Activated CD4-positive, alpha-beta T cell treated with anti-CD3 and anti-CD28 coated beads, Interleukin-2, Interleukin-6, amounts not matched to agents 100 ng/mL and 50 ng/mL, durations not matched to agents 16 hours and 8 hours (primary cell): Measurements from ENCODE around the gene ELAPOR2.
"Not testable (repeated sequence)": the region's sequence is repeated elsewhere in the genome, so short reads cannot be mapped to it uniquely, and the experiment has no call there.

Experiments
- DNase-seq: peaks from one replicate; pipeline ENCODE4 v3.0.0-alpha.2; 2020

ELAPOR2 gene

DNA sequence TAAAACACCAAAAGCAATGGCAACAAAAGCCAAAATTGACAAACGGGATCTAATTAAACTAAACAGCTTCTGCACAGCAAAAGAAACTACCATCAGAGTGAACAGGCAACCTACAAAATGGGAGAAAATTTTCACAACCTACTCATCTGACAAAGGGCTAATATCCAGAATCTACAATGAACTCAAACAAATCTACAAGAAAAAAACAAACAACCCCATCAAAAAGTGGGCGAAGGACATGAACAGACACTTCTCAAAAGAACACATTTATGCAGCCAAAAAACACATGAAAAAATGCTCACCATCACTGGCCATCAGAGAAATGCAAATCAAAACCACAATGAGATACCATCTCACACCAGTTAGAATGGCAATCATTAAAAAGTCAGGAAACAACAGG lies 14.7 kb downstream of the ELAPOR2 start:
- not testable (repeated sequence) for DNase-seq

DNA sequence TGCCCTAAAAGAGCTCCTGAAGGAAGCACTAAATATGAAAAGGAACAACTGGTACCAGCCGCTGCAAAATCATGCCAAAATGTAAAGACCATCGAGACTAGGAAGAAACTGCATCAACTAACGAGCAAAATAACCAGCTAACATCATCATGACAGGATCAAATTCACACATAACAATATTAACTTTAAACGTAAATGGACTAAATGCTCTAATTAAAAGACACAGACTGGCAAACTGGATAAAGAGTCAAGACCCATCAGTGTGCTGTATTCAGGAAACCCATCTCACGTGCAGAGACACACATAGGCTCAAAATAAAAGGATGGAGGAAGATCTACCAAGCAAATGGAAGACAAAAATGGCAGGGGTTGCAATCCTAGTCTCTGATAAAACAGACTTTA lies 17.9 kb downstream of the ELAPOR2 start:
- DNase-seq: not testable (repeated sequence)

DNA sequence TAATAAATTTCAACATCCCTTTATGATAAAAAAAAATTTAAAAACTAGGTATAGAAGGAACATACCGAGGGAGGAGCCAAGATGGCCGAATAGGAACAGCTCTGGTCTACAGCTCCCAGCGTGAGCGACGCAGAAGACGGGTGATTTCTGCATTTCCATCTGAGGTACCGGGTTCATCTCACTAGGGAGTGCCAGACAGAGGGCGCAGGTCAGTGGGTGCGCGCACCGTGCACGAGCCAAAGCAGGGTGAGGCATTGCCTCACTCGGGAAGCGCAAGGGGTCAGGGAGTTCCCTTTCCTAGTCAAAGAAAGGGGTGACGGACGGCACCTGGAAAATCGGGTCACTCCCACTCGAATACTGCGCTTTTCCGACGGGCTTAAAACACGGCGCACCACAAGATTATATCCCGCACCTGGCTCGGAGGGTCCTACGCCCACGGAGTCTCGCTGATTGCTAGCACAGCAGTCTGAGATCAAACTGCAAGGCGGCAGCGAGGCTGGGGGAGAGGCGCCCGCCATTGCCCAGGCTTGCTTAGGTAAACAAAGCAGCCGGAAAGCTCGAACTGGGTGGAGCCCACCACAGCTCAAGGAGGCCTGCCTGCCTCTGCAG lies 19.7 kb downstream of the ELAPOR2 start:
- not testable (repeated sequence) for DNase-seq

DNA sequence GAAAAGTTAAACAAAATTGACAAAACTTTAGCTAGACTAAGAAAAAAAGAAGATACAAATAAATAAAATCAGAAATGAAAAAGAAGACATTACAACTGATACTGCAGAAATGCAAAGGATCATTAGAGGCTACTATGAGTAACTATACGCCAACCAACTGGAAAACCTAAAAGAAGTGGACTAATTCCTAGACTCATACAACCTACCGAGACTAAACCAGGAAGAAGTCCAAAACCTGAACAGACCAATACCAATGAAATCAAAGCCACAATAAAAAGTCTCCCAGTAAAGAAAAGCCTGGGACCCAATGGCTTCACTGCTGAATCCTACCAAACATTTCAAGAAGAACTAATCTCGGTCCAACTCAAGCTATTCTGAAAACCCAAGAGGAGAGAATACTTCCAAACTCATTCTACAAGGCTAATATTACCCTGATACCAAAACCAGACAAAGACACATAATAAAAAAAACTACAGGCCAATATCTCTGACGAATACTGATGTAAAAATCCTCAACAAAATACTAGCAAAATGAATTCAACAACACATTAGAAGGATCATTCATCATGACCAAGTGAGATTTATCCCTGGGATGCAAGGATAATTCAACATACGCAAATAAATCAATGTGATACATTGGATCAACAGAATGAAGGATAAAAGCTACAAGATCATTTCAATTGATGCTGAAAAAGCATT lies 20.3 kb downstream of the ELAPOR2 start:
- DNase-seq: no peak

DNA sequence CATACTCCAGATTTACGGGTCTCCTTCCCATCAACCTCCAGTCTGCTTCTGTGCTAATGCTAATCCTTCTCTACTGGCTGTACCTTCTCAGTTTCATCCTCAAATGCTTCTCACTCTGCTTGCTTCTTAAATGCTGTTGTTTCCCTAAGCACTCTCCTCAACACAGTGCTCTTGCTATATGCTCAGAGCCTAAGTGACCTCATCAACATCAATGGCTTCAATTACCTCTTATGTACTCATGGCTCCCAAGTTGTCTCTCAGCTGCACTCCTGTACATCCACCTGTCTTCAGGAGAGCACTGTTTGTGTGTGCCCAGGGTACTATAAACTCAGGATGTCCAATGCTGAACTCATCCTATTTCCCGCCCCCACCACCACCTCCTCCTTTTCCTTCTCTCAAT lies 22.5 kb downstream of the ELAPOR2 start:
- DNase-seq: no peak

DNA sequence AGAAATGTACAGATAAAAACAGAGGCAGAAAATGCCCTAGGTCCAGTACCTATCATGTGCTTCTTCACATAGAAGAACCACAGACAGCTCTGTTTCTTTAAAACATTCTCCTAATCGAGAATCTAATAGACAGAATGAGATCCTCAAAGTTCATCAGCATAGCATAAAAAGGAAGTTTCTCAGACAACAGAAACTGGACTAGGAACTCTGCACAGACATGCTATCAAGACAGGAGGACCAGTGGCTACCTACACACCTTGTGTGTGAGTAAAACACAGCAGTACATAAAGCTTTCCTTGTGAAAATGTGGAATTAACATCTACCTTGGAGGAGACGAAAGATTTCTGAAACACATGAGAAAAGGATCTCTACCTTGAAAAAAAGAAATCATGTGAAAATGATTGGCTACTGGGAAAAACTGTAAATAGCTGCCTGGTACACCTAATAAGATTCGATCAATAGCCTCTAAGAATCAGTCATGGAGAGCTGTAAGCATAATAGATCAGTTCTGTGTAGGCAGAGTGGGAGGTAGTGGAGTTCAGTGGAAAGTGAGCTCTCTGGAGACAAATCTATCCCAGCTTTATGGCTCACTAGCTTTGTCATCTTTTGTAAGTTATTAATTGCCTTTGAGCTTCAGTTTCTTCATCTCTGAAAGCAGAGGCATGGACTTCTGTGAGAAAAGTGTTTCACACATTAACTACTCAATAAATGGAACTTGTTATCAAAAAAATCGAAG lies 26.7 kb downstream of the ELAPOR2 start:
- DNase-seq: no peak

DNA sequence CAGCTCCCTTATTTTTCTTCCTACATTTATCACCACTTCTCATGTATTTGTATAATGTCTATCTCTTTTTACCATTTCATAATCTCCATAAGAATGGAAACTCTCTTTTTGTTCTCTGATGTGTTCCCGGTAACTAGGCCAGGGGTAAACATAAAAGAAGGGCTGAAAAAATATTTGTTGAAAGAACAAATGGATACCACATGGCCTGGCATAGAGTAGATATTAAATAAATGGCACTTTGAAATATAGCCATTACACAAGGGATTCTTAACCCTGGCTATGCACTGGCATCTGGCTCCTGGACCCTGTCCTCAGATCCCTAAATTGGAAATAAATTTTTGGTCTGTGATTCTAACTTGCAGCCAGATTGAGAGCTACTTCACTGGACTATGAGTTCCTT lies 30.4 kb downstream of the ELAPOR2 start:
- DNase-seq: no peak

DNA sequence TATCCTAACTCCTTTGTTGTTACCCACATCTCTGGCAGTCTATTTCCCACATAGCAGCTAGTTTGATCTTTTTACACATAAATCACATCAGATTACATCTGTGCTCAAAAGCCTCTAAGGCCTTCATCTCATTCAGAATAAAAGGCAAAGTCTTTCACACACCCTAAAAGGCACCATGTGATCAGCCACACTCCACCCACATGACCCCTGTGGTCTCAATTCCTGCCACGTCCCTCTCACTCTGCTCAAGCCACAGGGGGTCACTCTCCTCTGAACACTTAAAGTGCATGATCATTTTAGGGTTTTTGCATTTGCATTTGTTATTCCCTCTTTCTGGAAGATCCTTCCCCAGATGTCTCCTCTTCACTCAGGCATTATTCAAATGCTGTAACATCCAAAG lies 30.8 kb downstream of the ELAPOR2 start:
- no peak for DNase-seq

DNA sequence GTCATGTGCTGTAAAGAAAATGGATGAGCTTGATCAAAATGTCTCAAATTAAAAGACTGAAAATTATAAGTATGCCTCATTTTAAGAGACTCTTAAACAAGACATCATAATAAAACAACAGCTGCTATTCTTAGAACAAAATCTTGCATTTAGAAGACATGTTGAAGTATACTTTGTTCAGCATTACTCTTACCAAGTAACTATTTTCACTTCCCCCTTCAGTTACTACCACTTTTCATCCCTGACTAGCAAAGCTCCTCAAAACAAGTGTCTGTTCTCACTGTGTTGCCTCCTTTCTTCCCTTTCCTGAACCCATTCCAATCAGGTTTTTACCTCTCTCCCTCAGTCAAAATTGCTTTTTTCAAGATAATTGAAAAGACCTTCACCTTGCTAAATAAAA lies 31.6 kb downstream of the ELAPOR2 start:
- no peak for DNase-seq

DNA sequence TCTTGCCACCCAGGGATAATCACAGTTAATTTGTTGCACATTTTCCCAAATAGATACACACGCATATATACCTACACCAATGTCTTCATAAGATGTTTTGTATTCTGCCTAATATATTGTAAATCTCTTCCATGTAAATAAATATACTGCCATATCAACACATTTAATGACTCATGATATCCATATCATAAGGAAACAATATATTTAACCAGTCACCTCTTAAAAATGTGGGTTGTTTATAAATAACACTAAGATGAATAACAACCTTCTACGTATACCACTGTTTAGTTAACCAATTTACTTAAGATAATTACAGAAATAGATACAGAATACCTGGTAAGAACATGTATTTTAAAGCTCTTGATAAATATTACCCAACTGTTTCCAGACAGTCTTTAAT lies 38.2 kb downstream of the ELAPOR2 start:
- DNase-seq: no peak

DNA sequence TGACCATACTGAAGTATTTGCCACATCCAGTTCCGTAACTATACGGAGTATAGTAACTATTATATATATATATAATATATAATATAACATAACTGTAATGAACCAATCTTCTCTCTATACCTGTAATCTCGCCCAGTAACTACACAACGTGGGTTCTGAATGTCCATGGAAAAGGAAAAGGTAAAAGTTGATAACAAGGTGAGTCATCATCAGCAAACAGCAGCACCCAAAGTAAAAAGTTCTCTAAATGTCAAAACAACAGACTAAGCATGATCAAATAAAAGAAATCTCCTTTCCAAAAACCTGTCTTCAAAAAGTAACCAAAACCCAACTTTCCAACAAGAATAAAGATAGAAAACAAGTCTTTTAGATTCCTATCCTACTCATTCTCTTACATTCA lies 42.8 kb downstream of the ELAPOR2 start:
- DNase-seq: no peak

DNA sequence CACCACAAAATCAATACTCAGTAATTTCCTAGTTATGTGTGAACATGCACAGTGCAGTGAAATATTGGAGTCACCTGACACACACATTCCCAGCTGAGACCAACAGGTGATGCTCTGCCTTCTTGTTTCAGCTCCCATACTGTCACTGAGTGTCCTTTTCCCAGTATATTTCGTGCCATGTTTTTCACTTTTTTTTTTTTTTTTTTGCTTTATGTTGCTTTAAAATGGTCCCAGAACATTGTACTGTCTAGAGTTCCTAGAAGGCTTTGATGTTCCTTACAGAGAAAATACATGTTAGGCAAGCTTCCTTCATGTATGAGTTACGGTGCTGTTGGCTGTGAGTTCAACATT lies 45.6 kb downstream of the ELAPOR2 start:
- DNase-seq: no peak

DNA sequence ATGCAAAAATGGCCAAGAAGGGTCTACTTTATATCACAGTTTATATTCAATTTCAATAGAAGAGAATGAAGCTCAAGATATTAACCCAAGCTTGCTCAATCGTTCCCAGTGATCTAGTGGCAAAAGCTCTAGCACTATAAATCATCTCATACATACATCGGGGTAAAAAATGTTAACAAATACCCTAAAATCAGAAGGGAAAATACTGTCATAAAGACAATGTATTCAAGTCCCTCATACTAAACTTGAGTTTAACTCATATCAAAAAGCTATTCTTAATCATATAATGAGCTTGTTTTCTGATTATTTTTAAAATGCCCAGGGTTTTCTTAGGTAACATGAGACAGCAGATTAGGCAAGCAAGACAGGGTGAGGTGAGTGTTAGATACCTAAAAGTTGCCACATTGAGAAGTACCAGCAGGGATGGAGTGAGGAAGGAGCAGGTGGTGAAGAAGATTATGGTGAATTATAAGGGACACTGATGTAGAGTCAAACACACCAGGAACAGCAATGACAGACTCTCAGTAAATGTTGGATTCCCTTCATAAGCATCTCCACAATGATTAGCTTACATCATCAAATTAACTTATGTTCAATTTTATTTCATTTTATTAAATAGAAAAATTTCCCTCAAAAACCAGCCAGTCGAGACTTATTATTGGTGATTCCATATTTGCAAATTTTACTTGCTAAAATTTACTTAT lies 46.2 kb downstream of the ELAPOR2 start:
- DNase-seq: no peak
